GM23338 (cell line): ENCODE results near the gene MAPKAPK2. TPM values are rescaled to one million over a fixed set of nuclear protein-coding genes. Genes with fewer than 3 reads are reported as not detected.

Experiments used
- ATAC-seq: fragments of 200-7000 bp; cut with Tn5 transposase; 3 replicates; pipeline ENCODE4 v1.9.1; 2020
- DNase-seq: peaks from one replicate; pipeline ENCODE4 v3.0.0-alpha.2; 2015; ENCODE audit warnings: low spot score
- H2AFZ ChIP-seq: fragments of 200-600 bp; sonication (generic); 2 replicates; pipeline ENCODE4 v1.8.0; 2016; ENCODE audit warnings: antibody characterized with exemption, mild to moderate bottlenecking, moderate library complexity
- H3F3A ChIP-seq: fragments of 200-600 bp; sonication (generic); replicated peaks from 2 replicates; pipeline ENCODE4 v1.8.0; 2017; ENCODE audit warnings: antibody characterized with exemption, mixed run types, low read depth
- H3K27ac ChIP-seq: fragments of 200-600 bp; sonication (generic); 2 replicates; pipeline ENCODE4 v1.6.1; 2016; ENCODE audit warnings: low read depth
- H3K27me3 ChIP-seq: fragments of 200-600 bp; sonication (generic); 2 replicates; pipeline ENCODE4 v1.8.0; 2016; ENCODE audit warnings: mild to moderate bottlenecking, mixed run types, moderate library complexity; ENCODE audit not compliant: insufficient read depth
- H3K36me3 ChIP-seq: fragments of 200-600 bp; sonication (generic); 2 replicates; pipeline ENCODE4 v1.8.0; 2016; ENCODE audit warnings: mild to moderate bottlenecking; ENCODE audit not compliant: insufficient read depth
- H3K4me1 ChIP-seq: fragments of 200-600 bp; sonication (generic); 2 replicates; pipeline ENCODE4 v1.8.0; 2016; ENCODE audit warnings: mild to moderate bottlenecking, moderate library complexity; ENCODE audit not compliant: insufficient read depth
- H3K4me2 ChIP-seq: fragments of 200-600 bp; sonication (generic); 2 replicates; pipeline ENCODE4 v1.7.1; 2017; ENCODE audit warnings: mixed run types
- H3K4me3 ChIP-seq: fragments of 200-600 bp; sonication (generic); 2 replicates; pipeline ENCODE4 v1.6.1; 2016; ENCODE audit warnings: mixed run types
- H3K79me2 ChIP-seq: fragments of 200-600 bp; sonication (generic); replicated peaks from 2 replicates; pipeline ENCODE4 v1.8.0; 2017; ENCODE audit warnings: mild to moderate bottlenecking; ENCODE audit not compliant: insufficient read depth
- H3K9me2 ChIP-seq: fragments of 200-600 bp; sonication (generic); 2 replicates; pipeline ENCODE4 v1.8.0; 2017; ENCODE audit not compliant: insufficient read depth
- H4K20me1 ChIP-seq: fragments of 200-600 bp; sonication (generic); replicated peaks from 2 replicates; pipeline ENCODE4 v1.8.0; 2017; ENCODE audit warnings: mild to moderate bottlenecking; ENCODE audit not compliant: insufficient read depth
- H3K27ac Mint-ChIP-seq: 2 replicates; pipeline ENCODE4 v1.8.0; 2020; ENCODE audit warnings: inconsistent platforms, mild to moderate bottlenecking, moderate library complexity, mixed read lengths
- H3K27me3 Mint-ChIP-seq: 3 replicates; pipeline ENCODE4 v1.8.0; 2022; ENCODE audit warnings: low read depth, mild to moderate bottlenecking, moderate library complexity, mixed read lengths, inconsistent platforms; ENCODE audit not compliant: insufficient read depth, poor library complexity
- H3K36me3 Mint-ChIP-seq: 3 replicates; pipeline ENCODE4 v1.8.0; 2021; ENCODE audit warnings: low read depth, mild to moderate bottlenecking, inconsistent platforms, moderate library complexity, mixed read lengths
- H3K4me1 Mint-ChIP-seq: 3 replicates; pipeline ENCODE4 v1.8.0; 2020; ENCODE audit warnings: mild to moderate bottlenecking, inconsistent platforms, mixed read lengths
- H3K4me3 Mint-ChIP-seq: 3 replicates; pipeline ENCODE4 v1.8.0; 2021; ENCODE audit warnings: moderate library complexity, mild to moderate bottlenecking, inconsistent platforms, mixed read lengths
- H3K9me3 Mint-ChIP-seq: 3 replicates; pipeline ENCODE4 v1.8.0; 2020; ENCODE audit warnings: moderate library complexity, mild to moderate bottlenecking, inconsistent platforms, mixed read lengths
- CREB1 ChIP-seq: fragments of 250-450 bp; sonication (Bioruptor Pico); IDR thresholded peaks from 2 replicates; pipeline ENCODE4 v1.5.0; 2020; ENCODE audit warnings: low read depth, mild to moderate bottlenecking, moderate library complexity
- EZH2 ChIP-seq: fragments of 200-600 bp; sonication (generic); IDR thresholded peaks from one replicate; pipeline ENCODE4 v1.8.0; 2017; ENCODE audit warnings: antibody characterized with exemption, mild to moderate bottlenecking, low read depth; ENCODE audit not compliant: unreplicated experiment
- EZH2phosphoT487 ChIP-seq: fragments of 200-600 bp; sonication (generic); IDR thresholded peaks from one replicate; pipeline ENCODE4 v1.8.1; 2018; ENCODE audit warnings: antibody characterized with exemption; ENCODE audit not compliant: unreplicated experiment
- JUNB ChIP-seq: IDR thresholded peaks from one replicate; pipeline ENCODE4 v1.6.1; 2016; ENCODE audit warnings: antibody characterized with exemption; ENCODE audit not compliant: unreplicated experiment
- NANOG ChIP-seq: IDR thresholded peaks from 2 replicates; pipeline ENCODE4 v1.6.1; 2016; ENCODE audit warnings: antibody characterized with exemption, borderline replicate concordance
- POLR2AphosphoS5 ChIP-seq: IDR thresholded peaks from 2 replicates; pipeline ENCODE4 v1.6.1; 2016; ENCODE audit warnings: antibody characterized with exemption, low read depth
- STAT1 ChIP-seq: IDR thresholded peaks from one replicate; pipeline ENCODE4 v1.6.1; 2016; ENCODE audit warnings: antibody characterized with exemption; ENCODE audit not compliant: unreplicated experiment
- ZNF114 ChIP-seq: fragments of 250-450 bp; sonication (Bioruptor Pico); IDR thresholded peaks from 2 replicates; pipeline ENCODE4 v1.5.0; 2020; ENCODE audit warnings: mild to moderate bottlenecking, moderate library complexity
- ZNF331 ChIP-seq: fragments of 250-450 bp; sonication (Bioruptor Pico); IDR thresholded peaks from 2 replicates; pipeline ENCODE4 v1.5.0; 2020; ENCODE audit warnings: low read depth, mild to moderate bottlenecking, moderate library complexity
- polyA plus RNA-seq: library from polyadenylated mRNA; unstranded; fragments of >200 nt; fragmentation: Nextera tagmentation; extraction: Ambion mirVana; gene quantifications from 2 replicates; pipeline ENCODE4 v1.2.1, GENCODE V29; 2016
- total RNA-seq: library from RNA; depleted of rRNA; stranded (reverse); fragments of >200 nt; shearing (Covaris generic); gene quantifications from 2 replicates; pipeline ENCODE4 v1.2.3, GENCODE V29; 2014
- TF ChIP-seq, protein P1 (sequence below): fragments of 250-450 bp; sonication (Bioruptor Pico); IDR thresholded peaks from 2 replicates; pipeline ENCODE4 v1.5.0; 2020; ENCODE audit warnings: mild to moderate bottlenecking, moderate library complexity
- TF ChIP-seq, protein P2 (sequence below): IDR thresholded peaks from 2 replicates; pipeline ENCODE4 v1.6.1; 2016; ENCODE audit warnings: antibody characterized with exemption
- TF ChIP-seq, protein P3 (sequence below): IDR thresholded peaks from one replicate; pipeline ENCODE4 v1.6.1; 2018; ENCODE audit warnings: antibody characterized with exemption; ENCODE audit not compliant: unreplicated experiment
- TF ChIP-seq, protein P4 (sequence below), 2 experiments: fragments of 200-600 bp in 1 of 2; sonication (generic) in 1 of 2; conservative IDR thresholded peaks; 2 replicates each; pipeline versions ENCODE4 v1.5.1 to v1.6.1; 2016 to 2017; ENCODE audit warnings: antibody characterized with exemption in 2 of 2, low read depth in 2 of 2, mild to moderate bottlenecking in 2 of 2, moderate library complexity in 1 of 2

The MAPKAPK2 gene
- total and polyA plus RNA-seq, 2 experiments from 2014 or later, result 10.1 to 30.4 TPM

DNA sequence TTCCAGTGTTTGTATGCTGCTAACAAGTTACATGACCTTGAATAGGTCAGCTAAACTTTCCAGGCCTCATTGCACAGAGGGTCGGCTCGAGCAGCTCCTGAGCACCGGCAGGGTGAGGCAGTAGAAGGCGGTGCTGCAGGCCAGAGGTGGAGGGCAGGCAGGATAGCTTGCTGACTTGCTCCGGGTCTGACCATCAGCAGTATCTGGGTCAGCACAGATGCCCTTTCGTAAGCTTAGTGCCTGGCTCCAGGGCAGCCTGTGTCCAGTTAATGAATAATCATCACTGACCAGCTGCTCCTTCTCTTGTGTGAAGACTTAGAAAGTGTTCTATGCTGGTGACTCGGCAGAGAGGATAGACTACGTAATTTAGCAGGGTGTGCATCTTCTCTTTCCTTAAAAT is 6.9 kb downstream of the MAPKAPK2 start (continued):
- no peak for TF ChIP-seq POLR2AphosphoS5

DNA sequence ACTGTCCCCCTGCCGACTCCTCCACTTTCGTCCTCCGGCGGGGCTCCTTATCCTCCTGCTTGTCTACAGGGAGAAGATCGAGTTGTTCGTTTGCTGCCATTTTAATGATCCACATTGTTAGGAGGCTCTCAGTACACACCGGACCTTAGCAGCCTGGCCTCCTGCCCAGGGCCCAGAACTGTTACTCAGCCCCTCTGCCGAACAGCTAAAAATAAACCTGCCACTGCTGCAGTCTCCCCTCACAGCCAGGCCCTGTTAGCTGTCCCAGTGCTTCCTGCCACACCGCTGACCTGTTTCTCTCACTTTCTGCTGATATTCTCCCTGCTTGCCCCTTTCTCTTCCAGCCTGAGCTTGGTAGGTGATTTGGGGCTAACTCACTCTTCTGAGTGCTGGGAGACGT is 8.3 kb downstream of the MAPKAPK2 start:
- Histone ChIP-seq H3K4me3 (no peak overlapping the region), H3K4me2 (no peak overlapping the region), H4K20me1 (peaks cover 68% of the 10 kb centered on the region), H3K27ac (no peak overlapping the region), H3K79me2 (peaks cover 86% of the 10 kb centered on the region), H3F3A (peaks cover 4% of the 10 kb centered on the region; the same call in 1 of the 2 replicates), H3K36me3 (no peaks in the 10 kb centered on the region), H3K9me2 (no peaks in the 10 kb centered on the region), H2AFZ (no peak overlapping the region), H3K27me3 (no peaks in the 10 kb centered on the region), H3K4me1 (peaks cover 38% of the 10 kb centered on the region)
- Mint-ChIP-seq H3K4me1 (peaks cover 74% of the 10 kb centered on the region), H3K27ac (no peak overlapping the region), H3K27me3 (peaks cover 13% of the 10 kb centered on the region), H3K4me3 (no peak overlapping the region), H3K9me3 (no peaks in the 10 kb centered on the region), H3K36me3 (peaks cover 5% of the 10 kb centered on the region)
- TF ChIP-seq EZH2 (no peak), POLR2AphosphoS5 (no peak), CREB1 (CRISPR knock-in tag) (no peak), NANOG (no peak), ZNF114 (no peak), EZH2phosphoT487 (no peak), ZNF331 (CRISPR knock-in tag) (no peak), STAT1 (no peak), JUNB (no peak)
- TF ChIP-seq, protein P1, sequence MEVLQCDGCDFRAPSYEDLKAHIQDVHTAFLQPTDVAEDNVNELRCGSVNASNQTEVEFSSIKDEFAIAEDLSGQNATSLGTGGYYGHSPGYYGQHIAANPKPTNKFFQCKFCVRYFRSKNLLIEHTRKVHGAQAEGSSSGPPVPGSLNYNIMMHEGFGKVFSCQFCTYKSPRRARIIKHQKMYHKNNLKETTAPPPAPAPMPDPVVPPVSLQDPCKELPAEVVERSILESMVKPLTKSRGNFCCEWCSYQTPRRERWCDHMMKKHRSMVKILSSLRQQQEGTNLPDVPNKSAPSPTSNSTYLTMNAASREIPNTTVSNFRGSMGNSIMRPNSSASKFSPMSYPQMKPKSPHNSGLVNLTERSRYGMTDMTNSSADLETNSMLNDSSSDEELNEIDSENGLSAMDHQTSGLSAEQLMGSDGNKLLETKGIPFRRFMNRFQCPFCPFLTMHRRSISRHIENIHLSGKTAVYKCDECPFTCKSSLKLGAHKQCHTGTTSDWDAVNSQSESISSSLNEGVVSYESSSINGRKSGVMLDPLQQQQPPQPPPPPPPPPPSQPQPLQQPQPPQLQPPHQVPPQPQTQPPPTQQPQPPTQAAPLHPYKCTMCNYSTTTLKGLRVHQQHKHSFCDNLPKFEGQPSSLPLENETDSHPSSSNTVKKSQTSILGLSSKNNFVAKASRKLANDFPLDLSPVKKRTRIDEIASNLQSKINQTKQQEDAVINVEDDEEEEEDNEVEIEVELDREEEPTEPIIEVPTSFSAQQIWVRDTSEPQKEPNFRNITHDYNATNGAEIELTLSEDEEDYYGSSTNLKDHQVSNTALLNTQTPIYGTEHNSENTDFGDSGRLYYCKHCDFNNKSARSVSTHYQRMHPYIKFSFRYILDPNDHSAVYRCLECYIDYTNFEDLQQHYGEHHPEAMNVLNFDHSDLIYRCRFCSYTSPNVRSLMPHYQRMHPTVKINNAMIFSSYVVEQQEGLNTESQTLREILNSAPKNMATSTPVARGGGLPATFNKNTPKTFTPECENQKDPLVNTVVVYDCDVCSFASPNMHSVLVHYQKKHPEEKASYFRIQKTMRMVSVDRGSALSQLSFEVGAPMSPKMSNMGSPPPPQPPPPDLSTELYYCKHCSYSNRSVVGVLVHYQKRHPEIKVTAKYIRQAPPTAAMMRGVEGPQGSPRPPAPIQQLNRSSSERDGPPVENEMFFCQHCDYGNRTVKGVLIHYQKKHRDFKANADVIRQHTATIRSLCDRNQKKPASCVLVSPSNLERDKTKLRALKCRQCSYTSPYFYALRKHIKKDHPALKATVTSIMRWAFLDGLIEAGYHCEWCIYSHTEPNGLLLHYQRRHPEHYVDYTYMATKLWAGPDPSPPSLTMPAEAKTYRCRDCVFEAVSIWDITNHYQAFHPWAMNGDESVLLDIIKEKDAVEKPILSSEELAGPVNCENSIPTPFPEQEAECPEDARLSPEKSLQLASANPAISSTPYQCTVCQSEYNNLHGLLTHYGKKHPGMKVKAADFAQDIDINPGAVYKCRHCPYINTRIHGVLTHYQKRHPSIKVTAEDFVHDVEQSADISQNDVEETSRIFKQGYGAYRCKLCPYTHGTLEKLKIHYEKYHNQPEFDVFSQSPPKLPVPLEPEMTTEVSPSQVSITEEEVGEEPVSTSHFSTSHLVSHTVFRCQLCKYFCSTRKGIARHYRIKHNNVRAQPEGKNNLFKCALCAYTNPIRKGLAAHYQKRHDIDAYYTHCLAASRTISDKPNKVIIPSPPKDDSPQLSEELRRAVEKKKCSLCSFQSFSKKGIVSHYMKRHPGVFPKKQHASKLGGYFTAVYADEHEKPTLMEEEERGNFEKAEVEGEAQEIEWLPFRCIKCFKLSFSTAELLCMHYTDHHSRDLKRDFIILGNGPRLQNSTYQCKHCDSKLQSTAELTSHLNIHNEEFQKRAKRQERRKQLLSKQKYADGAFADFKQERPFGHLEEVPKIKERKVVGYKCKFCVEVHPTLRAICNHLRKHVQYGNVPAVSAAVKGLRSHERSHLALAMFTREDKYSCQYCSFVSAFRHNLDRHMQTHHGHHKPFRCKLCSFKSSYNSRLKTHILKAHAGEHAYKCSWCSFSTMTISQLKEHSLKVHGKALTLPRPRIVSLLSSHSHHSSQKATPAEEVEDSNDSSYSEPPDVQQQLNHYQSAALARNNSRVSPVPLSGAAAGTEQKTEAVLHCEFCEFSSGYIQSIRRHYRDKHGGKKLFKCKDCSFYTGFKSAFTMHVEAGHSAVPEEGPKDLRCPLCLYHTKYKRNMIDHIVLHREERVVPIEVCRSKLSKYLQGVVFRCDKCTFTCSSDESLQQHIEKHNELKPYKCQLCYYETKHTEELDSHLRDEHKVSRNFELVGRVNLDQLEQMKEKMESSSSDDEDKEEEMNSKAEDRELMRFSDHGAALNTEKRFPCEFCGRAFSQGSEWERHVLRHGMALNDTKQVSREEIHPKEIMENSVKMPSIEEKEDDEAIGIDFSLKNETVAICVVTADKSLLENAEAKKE, result no peak
- TF ChIP-seq, protein P2, sequence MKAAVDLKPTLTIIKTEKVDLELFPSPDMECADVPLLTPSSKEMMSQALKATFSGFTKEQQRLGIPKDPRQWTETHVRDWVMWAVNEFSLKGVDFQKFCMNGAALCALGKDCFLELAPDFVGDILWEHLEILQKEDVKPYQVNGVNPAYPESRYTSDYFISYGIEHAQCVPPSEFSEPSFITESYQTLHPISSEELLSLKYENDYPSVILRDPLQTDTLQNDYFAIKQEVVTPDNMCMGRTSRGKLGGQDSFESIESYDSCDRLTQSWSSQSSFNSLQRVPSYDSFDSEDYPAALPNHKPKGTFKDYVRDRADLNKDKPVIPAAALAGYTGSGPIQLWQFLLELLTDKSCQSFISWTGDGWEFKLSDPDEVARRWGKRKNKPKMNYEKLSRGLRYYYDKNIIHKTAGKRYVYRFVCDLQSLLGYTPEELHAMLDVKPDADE, result no peak
- TF ChIP-seq, protein P3, sequence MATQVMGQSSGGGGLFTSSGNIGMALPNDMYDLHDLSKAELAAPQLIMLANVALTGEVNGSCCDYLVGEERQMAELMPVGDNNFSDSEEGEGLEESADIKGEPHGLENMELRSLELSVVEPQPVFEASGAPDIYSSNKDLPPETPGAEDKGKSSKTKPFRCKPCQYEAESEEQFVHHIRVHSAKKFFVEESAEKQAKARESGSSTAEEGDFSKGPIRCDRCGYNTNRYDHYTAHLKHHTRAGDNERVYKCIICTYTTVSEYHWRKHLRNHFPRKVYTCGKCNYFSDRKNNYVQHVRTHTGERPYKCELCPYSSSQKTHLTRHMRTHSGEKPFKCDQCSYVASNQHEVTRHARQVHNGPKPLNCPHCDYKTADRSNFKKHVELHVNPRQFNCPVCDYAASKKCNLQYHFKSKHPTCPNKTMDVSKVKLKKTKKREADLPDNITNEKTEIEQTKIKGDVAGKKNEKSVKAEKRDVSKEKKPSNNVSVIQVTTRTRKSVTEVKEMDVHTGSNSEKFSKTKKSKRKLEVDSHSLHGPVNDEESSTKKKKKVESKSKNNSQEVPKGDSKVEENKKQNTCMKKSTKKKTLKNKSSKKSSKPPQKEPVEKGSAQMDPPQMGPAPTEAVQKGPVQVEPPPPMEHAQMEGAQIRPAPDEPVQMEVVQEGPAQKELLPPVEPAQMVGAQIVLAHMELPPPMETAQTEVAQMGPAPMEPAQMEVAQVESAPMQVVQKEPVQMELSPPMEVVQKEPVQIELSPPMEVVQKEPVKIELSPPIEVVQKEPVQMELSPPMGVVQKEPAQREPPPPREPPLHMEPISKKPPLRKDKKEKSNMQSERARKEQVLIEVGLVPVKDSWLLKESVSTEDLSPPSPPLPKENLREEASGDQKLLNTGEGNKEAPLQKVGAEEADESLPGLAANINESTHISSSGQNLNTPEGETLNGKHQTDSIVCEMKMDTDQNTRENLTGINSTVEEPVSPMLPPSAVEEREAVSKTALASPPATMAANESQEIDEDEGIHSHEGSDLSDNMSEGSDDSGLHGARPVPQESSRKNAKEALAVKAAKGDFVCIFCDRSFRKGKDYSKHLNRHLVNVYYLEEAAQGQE, result no peak
- TF ChIP-seq, protein P4, sequence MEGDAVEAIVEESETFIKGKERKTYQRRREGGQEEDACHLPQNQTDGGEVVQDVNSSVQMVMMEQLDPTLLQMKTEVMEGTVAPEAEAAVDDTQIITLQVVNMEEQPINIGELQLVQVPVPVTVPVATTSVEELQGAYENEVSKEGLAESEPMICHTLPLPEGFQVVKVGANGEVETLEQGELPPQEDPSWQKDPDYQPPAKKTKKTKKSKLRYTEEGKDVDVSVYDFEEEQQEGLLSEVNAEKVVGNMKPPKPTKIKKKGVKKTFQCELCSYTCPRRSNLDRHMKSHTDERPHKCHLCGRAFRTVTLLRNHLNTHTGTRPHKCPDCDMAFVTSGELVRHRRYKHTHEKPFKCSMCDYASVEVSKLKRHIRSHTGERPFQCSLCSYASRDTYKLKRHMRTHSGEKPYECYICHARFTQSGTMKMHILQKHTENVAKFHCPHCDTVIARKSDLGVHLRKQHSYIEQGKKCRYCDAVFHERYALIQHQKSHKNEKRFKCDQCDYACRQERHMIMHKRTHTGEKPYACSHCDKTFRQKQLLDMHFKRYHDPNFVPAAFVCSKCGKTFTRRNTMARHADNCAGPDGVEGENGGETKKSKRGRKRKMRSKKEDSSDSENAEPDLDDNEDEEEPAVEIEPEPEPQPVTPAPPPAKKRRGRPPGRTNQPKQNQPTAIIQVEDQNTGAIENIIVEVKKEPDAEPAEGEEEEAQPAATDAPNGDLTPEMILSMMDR (conservative IDR thresholded peaks at IDR 0.05; ENCODE audit: low read depth in 2 of 2), result no peak
- ATAC-seq (no peak), DNase-seq (no peak)
